Karpas-422 (cell line): ENCODE results near the gene DSCAML1. TPM values are rescaled to one million over a fixed set of nuclear protein-coding genes. Genes with fewer than 3 reads are reported as not detected.

Experiments used
- DNase-seq: peaks from one replicate; pipeline ENCODE4 v3.0.0-alpha.2; 2015
- H2AFZ ChIP-seq: fragments of 200-600 bp; sonication (generic); 2 replicates; pipeline ENCODE4 v1.6.1; 2014; ENCODE audit warnings: antibody characterized with exemption, low read length, mixed read lengths
- H3K27ac ChIP-seq: fragments of 200-600 bp; sonication (generic); 2 replicates; pipeline ENCODE4 v1.5.1; 2014; ENCODE audit warnings: mild to moderate bottlenecking, low read length, moderate library complexity
- H3K27me3 ChIP-seq: fragments of 200-600 bp; sonication (generic); 2 replicates; pipeline ENCODE4 v1.6.1; 2014; ENCODE audit warnings: low read length, mixed read lengths
- H3K36me3 ChIP-seq: fragments of 200-600 bp; sonication (generic); 2 replicates; pipeline ENCODE4 v1.6.1; 2014; ENCODE audit warnings: low read length, mixed read lengths; ENCODE audit not compliant: insufficient read depth
- H3K4me1 ChIP-seq: fragments of 200-600 bp; sonication (generic); 2 replicates; pipeline ENCODE4 v1.6.1; 2014; ENCODE audit warnings: mild to moderate bottlenecking, low read length, mixed read lengths
- H3K4me2 ChIP-seq: fragments of 200-600 bp; sonication (generic); 2 replicates; pipeline ENCODE4 v1.6.1; 2014; ENCODE audit warnings: low read length, low read depth, mild to moderate bottlenecking; ENCODE audit not compliant: poor library complexity, severe bottlenecking
- H3K4me3 ChIP-seq: fragments of 200-600 bp; sonication (generic); 2 replicates; pipeline ENCODE4 v1.5.1; 2014; ENCODE audit warnings: mild to moderate bottlenecking, antibody characterized with exemption, low read length, mixed read lengths
- H3K79me2 ChIP-seq: fragments of 200-600 bp; sonication (generic); 2 replicates; pipeline ENCODE4 v1.6.1; 2014; ENCODE audit warnings: mild to moderate bottlenecking, low read length, mixed read lengths
- H3K9ac ChIP-seq: fragments of 200-600 bp; sonication (generic); 2 replicates; pipeline ENCODE4 v1.6.0; 2014; ENCODE audit warnings: low read length
- H3K9me2 ChIP-seq: fragments of 200-600 bp; sonication (generic), shearing (Covaris generic); replicated peaks from 2 replicates; pipeline ENCODE4 v1.6.0; 2014; ENCODE audit warnings: mild to moderate bottlenecking, low read length, moderate library complexity; ENCODE audit not compliant: insufficient read depth
- H3K9me3 ChIP-seq: fragments of 300-700, 200-600 bp; sonication (generic); 2 replicates; pipeline ENCODE4 v1.6.1; 2014; ENCODE audit warnings: low read length, mixed read lengths
- H4K20me1 ChIP-seq: fragments of 200-600 bp; sonication (generic); 2 replicates; pipeline ENCODE4 v1.6.1; 2014; ENCODE audit warnings: mild to moderate bottlenecking, antibody characterized with exemption, low read length, low read depth; ENCODE audit not compliant: insufficient read depth
- total RNA-seq: library from RNA; depleted of rRNA; stranded (reverse); fragments of >200 nt; shearing (Covaris generic); gene quantifications from 2 replicates; pipeline ENCODE4 v1.2.3, GENCODE V29; 2014; ENCODE audit warnings: low replicate concordance

Gene DSCAML1
- total RNA-seq, 1 experiment from 2014 or later, result not detected

DNA sequence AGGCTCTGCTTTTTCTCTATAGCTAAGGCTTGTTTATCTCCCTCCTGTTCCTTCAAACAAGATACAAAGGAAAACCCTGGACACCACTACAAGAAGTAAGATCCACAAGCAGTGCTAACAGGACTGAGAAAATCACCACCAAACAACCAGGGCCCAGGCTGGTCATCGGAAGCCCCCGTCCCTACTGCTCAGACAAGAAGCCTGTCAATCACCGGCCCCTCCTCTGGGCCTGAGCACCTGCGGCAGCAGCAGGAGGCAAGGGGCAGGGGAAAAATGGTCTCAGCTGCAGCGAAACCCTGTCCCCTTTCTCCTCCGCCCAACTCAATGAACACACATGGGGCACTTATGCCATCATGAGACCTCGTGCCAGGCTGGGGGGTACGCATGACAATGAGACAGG lies 314.1 kb downstream of the DSCAML1 start:
- Histone ChIP-seq H3K9me3 (no peaks in the 10 kb centered on the region), H3K9me2 (no peaks in the 10 kb centered on the region), H3K36me3 (no peaks in the 10 kb centered on the region), H3K27me3 (no peaks in the 10 kb centered on the region), H4K20me1 (no peaks in the 10 kb centered on the region), H2AFZ (no peak overlapping the region), H3K27ac (no peak overlapping the region), H3K9ac (no peak overlapping the region), H3K79me2 (no peaks in the 10 kb centered on the region), H3K4me1 (peaks cover 3% of the 10 kb centered on the region), H3K4me3 (no peak overlapping the region), H3K4me2 (no peak overlapping the region)
- no peak for DNase-seq

GRCh38 chr11:117481885-117482284 lies 315.1 kb downstream of the DSCAML1 start:
- H3K27me3 ChIP-seq, result no peaks in the 10 kb centered on the region
- no peaks in the 10 kb centered on the region for H4K20me1 ChIP-seq
- no peaks in the 10 kb centered on the region for H3K9me2 ChIP-seq
- no peak for DNase-seq
- peaks cover 11% of the 10 kb centered on the region for H3K4me1 ChIP-seq
- H3K36me3 ChIP-seq, result no peaks in the 10 kb centered on the region
- no peak overlapping the region for H3K4me2 ChIP-seq
- no peak overlapping the region for H3K9ac ChIP-seq
- H3K4me3 ChIP-seq, result no peak overlapping the region
- H3K27ac ChIP-seq, result no peak overlapping the region
- no peaks in the 10 kb centered on the region for H3K9me3 ChIP-seq
- no peak overlapping the region for H2AFZ ChIP-seq
- H3K79me2 ChIP-seq, result no peaks in the 10 kb centered on the region

DNA sequence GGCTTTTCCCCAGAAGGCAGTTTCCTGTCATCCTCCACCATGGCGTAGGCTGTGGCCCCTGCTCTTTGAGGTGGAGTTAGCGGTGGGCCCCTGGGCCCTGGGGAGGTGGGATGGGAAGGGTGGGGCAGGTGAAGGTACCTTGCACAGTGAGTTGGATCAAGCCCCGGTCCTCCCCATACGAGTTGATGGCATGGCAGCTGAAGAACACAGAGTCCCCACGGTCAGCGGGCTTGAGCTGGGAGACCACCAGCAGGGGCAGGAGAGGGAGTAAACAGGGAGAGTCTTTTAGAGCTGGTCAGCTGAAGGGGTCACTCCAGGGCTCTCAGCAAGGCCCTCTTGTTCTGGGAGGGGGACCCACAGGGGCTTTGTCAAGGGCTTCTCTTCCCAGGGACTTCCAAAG lies 316.0 kb downstream of the DSCAML1 start:
- Histone ChIP-seq H2AFZ (no peak overlapping the region), H3K9ac (no peak overlapping the region), H3K4me1 (peaks cover 11% of the 10 kb centered on the region), H3K79me2 (no peaks in the 10 kb centered on the region), H3K9me3 (no peaks in the 10 kb centered on the region), H3K27me3 (no peaks in the 10 kb centered on the region), H3K4me2 (no peak overlapping the region), H3K4me3 (no peak overlapping the region), H3K36me3 (no peaks in the 10 kb centered on the region), H4K20me1 (no peaks in the 10 kb centered on the region), H3K9me2 (no peaks in the 10 kb centered on the region), H3K27ac (no peak overlapping the region)
- DNase-seq, result no peak

DNA sequence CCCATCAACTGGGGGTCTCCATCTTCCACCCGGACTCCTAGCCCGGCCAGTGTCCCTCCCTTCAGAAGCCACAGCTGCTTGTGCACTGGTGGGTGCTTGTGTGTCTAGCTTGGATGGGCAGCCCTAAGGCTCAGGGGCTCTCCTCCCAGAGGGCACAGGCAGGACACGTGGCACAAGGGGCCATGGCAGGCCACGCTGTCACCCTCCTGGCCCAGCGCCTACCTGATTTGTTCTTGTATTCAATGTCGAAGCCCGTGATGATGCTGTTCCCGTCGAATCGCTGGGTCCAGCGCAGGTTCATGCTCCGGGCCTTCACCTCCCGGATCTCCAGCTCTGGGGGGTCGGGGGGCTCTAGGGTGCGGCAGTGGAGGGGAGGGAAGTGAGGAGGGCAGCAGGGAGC lies 316.8 kb downstream of the DSCAML1 start:
- Histone ChIP-seq H3K9me3 (no peaks in the 10 kb centered on the region), H3K9me2 (no peaks in the 10 kb centered on the region), H3K27ac (no peak overlapping the region), H3K79me2 (no peaks in the 10 kb centered on the region), H3K4me3 (no peak overlapping the region), H3K27me3 (no peaks in the 10 kb centered on the region), H2AFZ (no peak overlapping the region), H3K36me3 (no peaks in the 10 kb centered on the region), H3K4me1 (peaks cover 11% of the 10 kb centered on the region), H4K20me1 (no peaks in the 10 kb centered on the region), H3K9ac (no peak overlapping the region), H3K4me2 (no peak overlapping the region)
- DNase-seq, result no peak

- DNase-seq, result peak; percentile 77
- Histone ChIP-seq H3K27me3 (no peaks in the 10 kb centered on the region), H3K36me3 (no peaks in the 10 kb centered on the region), H3K4me1 (peaks cover 11% of the 10 kb centered on the region), H3K4me3 (no peak overlapping the region), H3K4me2 (no peak overlapping the region), H2AFZ (no peak overlapping the region), H3K9me2 (no peaks in the 10 kb centered on the region), H3K27ac (no peak overlapping the region), H3K79me2 (no peaks in the 10 kb centered on the region), H4K20me1 (no peaks in the 10 kb centered on the region), H3K9ac (no peak overlapping the region), H3K9me3 (no peaks in the 10 kb centered on the region)
These were observed 317.6 kb downstream of the DSCAML1 start for GRCh38 chr11:117479372-117479771.

- Histone ChIP-seq H3K4me1 (peaks cover 11% of the 10 kb centered on the region), H3K27me3 (no peaks in the 10 kb centered on the region), H3K4me2 (no peak overlapping the region), H3K36me3 (no peaks in the 10 kb centered on the region), H3K4me3 (no peak overlapping the region), H3K27ac (no peak overlapping the region), H3K9me2 (no peaks in the 10 kb centered on the region), H3K9ac (no peak overlapping the region), H4K20me1 (no peaks in the 10 kb centered on the region), H3K9me3 (no peaks in the 10 kb centered on the region), H2AFZ (no peak overlapping the region), H3K79me2 (no peaks in the 10 kb centered on the region)
- no peak for DNase-seq
These were observed 318.1 kb downstream of the DSCAML1 start for GRCh38 chr11:117478926-117479325.

DNA sequence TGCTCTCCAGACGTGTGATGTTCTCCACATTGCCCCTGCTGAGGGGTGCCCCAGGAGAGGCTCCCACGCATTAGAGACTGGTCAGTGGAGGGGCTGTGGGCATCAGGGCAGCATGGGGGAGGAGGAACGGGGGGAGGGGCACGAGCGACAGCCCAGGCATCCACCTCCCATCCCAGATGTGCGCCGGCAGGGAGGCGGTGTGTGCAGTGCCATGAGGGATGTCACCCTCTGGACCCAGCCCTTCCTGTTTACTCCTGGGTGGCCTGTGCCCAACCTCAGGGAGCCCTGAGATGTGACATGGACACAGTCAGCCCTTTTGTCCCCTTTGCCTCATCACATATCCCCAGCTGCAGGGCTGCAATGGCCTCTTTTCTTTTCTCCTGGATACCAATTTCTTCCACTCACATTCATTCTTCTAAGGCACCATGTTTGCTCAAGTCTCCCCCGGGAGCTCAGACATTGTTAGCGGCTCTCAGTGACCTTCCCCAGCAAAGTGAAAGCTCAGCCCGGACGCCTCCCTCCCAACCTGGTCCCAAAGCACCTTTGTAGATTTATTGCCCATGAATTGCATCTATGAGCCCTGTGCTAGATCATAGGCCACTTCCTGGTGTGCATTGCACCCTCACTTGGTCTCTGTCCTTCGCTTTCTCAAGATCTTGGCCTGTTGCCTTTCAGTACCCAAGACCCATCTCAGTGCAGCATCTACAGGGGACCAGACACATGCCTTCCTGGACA lies 318.7 kb downstream of the DSCAML1 start:
- no peaks in the 10 kb centered on the region for H3K9me2 ChIP-seq
- H3K36me3 ChIP-seq, result no peaks in the 10 kb centered on the region
- H3K79me2 ChIP-seq, result no peaks in the 10 kb centered on the region
- H3K4me2 ChIP-seq, result peak overlapping the region; percentile 5
- H2AFZ ChIP-seq, result no peak overlapping the region
- H3K27me3 ChIP-seq, result no peaks in the 10 kb centered on the region
- H4K20me1 ChIP-seq, result no peaks in the 10 kb centered on the region
- H3K9ac ChIP-seq, result no peak overlapping the region
- DNase-seq, result no peak
- no peak overlapping the region for H3K27ac ChIP-seq
- H3K9me3 ChIP-seq, result no peaks in the 10 kb centered on the region
- no peak overlapping the region for H3K4me3 ChIP-seq
- peaks cover 11% of the 10 kb centered on the region for H3K4me1 ChIP-seq

- H3K27ac ChIP-seq, result no peak overlapping the region
- H3K4me2 ChIP-seq, result peak overlapping the region; percentile 5
- H3K9ac ChIP-seq, result no peak overlapping the region
- DNase-seq, result no peak
- no peaks in the 10 kb centered on the region for H3K9me2 ChIP-seq
- no peaks in the 10 kb centered on the region for H4K20me1 ChIP-seq
- no peaks in the 10 kb centered on the region for H3K79me2 ChIP-seq
- no peaks in the 10 kb centered on the region for H3K9me3 ChIP-seq
- H3K4me1 ChIP-seq, result peaks cover 11% of the 10 kb centered on the region
- no peak overlapping the region for H2AFZ ChIP-seq
- no peaks in the 10 kb centered on the region for H3K27me3 ChIP-seq
- H3K36me3 ChIP-seq, result no peaks in the 10 kb centered on the region
- H3K4me3 ChIP-seq, result no peak overlapping the region
These were observed 319.3 kb downstream of the DSCAML1 start for GRCh38 chr11:117477721-117478120.
